Measurements from ENCODE around the gene ZNF831. TPM values are rescaled to one million over a fixed set of nuclear protein-coding genes. Genes with fewer than 3 reads are reported as not detected.

Gene ZNF831
- total RNA-seq, 1 experiment from 2014 or later: 0.04 TPM

DNA sequence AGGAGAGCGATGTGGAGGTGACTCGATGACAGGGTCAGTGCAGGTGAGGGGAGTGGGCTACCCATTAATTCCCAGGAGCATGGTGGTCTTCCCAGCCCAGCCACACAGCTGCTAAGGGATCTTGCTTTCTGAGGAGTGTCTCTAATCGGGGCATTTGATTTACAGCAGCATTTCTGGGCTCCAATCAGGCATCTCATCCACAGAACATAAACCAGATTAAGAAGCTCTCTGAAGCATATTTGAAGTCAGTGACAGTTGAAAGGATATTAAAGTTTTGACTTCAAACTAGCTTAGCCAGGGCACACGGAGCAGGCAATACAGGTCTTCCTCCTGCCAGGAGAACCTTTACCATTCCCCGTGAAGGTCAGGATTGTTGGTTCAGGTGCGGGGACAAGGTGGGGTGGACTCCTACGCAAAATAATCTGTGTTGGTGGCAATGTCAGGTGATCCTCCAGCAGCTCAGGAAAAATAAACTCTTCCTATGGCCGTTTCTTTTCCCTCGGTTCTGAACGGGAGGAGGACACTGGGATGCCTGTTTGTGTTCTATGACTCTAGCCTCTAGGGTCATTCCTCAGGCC lies 39.9 kb upstream of the ZNF831 start (continued):
- TF ChIP-seq, protein P1, sequence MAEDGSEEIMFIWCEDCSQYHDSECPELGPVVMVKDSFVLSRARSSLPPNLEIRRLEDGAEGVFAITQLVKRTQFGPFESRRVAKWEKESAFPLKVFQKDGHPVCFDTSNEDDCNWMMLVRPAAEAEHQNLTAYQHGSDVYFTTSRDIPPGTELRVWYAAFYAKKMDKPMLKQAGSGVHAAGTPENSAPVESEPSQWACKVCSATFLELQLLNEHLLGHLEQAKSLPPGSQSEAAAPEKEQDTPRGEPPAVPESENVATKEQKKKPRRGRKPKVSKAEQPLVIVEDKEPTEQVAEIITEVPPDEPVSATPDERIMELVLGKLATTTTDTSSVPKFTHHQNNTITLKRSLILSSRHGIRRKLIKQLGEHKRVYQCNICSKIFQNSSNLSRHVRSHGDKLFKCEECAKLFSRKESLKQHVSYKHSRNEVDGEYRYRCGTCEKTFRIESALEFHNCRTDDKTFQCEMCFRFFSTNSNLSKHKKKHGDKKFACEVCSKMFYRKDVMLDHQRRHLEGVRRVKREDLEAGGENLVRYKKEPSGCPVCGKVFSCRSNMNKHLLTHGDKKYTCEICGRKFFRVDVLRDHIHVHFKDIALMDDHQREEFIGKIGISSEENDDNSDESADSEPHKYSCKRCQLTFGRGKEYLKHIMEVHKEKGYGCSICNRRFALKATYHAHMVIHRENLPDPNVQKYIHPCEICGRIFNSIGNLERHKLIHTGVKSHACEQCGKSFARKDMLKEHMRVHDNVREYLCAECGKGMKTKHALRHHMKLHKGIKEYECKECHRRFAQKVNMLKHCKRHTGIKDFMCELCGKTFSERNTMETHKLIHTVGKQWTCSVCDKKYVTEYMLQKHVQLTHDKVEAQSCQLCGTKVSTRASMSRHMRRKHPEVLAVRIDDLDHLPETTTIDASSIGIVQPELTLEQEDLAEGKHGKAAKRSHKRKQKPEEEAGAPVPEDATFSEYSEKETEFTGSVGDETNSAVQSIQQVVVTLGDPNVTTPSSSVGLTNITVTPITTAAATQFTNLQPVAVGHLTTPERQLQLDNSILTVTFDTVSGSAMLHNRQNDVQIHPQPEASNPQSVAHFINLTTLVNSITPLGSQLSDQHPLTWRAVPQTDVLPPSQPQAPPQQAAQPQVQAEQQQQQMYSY (CRISPR knock-in tag; IDR thresholded peaks at IDR 0.05): no peak
- no peak for TF ChIP-seq CBFB (CRISPR knock-in tag; IDR thresholded peaks at IDR 0.05; ENCODE audit: low read depth)
- no peak for TF ChIP-seq TCF7 (CRISPR knock-in tag; IDR thresholded peaks at IDR 0.05; ENCODE audit: low read depth)
- no peak for TF ChIP-seq ZNF219 (CRISPR knock-in tag; IDR thresholded peaks at IDR 0.05; ENCODE audit: borderline replicate concordance)
- TF ChIP-seq NFATC4 (CRISPR knock-in tag; IDR thresholded peaks at IDR 0.05): no peak
- TF ChIP-seq, protein P2, sequence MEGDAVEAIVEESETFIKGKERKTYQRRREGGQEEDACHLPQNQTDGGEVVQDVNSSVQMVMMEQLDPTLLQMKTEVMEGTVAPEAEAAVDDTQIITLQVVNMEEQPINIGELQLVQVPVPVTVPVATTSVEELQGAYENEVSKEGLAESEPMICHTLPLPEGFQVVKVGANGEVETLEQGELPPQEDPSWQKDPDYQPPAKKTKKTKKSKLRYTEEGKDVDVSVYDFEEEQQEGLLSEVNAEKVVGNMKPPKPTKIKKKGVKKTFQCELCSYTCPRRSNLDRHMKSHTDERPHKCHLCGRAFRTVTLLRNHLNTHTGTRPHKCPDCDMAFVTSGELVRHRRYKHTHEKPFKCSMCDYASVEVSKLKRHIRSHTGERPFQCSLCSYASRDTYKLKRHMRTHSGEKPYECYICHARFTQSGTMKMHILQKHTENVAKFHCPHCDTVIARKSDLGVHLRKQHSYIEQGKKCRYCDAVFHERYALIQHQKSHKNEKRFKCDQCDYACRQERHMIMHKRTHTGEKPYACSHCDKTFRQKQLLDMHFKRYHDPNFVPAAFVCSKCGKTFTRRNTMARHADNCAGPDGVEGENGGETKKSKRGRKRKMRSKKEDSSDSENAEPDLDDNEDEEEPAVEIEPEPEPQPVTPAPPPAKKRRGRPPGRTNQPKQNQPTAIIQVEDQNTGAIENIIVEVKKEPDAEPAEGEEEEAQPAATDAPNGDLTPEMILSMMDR (IDR thresholded peaks at IDR 0.05): no peak
- TF ChIP-seq ZNF423 (CRISPR knock-in tag; IDR thresholded peaks at IDR 0.05): no peak

DNA sequence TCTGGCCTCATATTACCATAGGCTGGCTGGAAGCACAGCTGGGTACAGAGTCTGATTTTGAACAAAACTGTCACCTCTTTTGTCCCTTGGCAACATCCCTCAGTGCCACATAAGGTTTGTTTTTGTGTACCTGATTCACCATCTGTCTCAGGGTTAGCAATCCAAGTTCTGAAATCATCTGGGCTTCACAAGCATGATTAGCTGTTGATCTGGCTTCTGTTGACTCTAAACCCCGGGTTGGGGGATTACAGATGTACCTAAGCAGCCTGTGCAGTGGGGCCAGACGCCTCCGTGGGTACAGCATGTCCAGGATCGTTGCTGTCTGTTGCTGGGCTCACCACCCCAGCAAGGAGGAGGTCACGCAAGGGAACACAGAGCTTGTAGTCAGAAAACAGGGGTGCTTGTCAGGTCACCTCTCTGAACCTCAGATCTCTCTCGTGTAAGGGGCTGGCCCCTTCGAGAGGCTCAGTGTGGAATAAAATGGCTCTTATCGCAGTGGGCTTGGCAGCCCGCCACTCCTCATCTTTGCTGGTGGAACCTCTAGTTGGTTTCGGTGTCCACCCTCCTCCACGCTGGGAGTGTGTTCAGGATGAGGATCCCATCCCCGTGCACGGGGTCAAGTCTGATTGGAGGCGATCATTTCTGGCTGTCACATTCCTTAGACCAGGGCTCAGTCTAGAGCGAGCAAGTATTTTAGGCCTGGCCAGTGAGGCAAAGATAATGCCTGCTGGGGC lies 39.2 kb upstream of the ZNF831 start:
- peaks cover 13% of the 10 kb centered on the region for H3K36me3 Mint-ChIP-seq
- ChIA-PET POLR2A (no interaction called here), CTCF (no interaction called here)
- peaks cover 24% of the 10 kb centered on the region for H3K9me3 Mint-ChIP-seq
- H3K4me3 Mint-ChIP-seq: no peak overlapping the region
- H3K27ac Mint-ChIP-seq: no peak overlapping the region
- TF ChIP-seq NR3C1 (CRISPR knock-in tag; conservative IDR thresholded peaks at IDR 0.05; ENCODE audit: low read depth) (no peak), ZNF121 (CRISPR knock-in tag; IDR thresholded peaks at IDR 0.05) (no peak)
- TF ChIP-seq, protein P1 (CRISPR knock-in tag; IDR thresholded peaks at IDR 0.05): no peak
- TF ChIP-seq, protein P3, sequence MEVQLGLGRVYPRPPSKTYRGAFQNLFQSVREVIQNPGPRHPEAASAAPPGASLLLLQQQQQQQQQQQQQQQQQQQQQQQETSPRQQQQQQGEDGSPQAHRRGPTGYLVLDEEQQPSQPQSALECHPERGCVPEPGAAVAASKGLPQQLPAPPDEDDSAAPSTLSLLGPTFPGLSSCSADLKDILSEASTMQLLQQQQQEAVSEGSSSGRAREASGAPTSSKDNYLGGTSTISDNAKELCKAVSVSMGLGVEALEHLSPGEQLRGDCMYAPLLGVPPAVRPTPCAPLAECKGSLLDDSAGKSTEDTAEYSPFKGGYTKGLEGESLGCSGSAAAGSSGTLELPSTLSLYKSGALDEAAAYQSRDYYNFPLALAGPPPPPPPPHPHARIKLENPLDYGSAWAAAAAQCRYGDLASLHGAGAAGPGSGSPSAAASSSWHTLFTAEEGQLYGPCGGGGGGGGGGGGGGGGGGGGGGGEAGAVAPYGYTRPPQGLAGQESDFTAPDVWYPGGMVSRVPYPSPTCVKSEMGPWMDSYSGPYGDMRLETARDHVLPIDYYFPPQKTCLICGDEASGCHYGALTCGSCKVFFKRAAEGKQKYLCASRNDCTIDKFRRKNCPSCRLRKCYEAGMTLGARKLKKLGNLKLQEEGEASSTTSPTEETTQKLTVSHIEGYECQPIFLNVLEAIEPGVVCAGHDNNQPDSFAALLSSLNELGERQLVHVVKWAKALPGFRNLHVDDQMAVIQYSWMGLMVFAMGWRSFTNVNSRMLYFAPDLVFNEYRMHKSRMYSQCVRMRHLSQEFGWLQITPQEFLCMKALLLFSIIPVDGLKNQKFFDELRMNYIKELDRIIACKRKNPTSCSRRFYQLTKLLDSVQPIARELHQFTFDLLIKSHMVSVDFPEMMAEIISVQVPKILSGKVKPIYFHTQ (CRISPR knock-in tag; IDR thresholded peaks at IDR 0.05): no peak
- TF ChIP-seq, protein P4, sequence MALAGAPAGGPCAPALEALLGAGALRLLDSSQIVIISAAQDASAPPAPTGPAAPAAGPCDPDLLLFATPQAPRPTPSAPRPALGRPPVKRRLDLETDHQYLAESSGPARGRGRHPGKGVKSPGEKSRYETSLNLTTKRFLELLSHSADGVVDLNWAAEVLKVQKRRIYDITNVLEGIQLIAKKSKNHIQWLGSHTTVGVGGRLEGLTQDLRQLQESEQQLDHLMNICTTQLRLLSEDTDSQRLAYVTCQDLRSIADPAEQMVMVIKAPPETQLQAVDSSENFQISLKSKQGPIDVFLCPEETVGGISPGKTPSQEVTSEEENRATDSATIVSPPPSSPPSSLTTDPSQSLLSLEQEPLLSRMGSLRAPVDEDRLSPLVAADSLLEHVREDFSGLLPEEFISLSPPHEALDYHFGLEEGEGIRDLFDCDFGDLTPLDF (CRISPR knock-in tag; IDR thresholded peaks at IDR 0.05): no peak
- peaks cover 12% of the 10 kb centered on the region for H3K27me3 Mint-ChIP-seq (ENCODE audit: low read depth)
- DNase-seq (ENCODE audit: low spot score) (no peak), ATAC-seq (no peak)
- H3K4me1 Mint-ChIP-seq: peaks cover 62% of the 10 kb centered on the region

Measured in WTC11 (cell line).